SH-SY5Y (cell line): ENCODE results near the gene FNBP1.

Experiments used
- GATA2 ChIP-seq: IDR thresholded peaks from 2 replicates; pipeline ENCODE4 v1.6.1; 2011; ENCODE audit warnings: mild to moderate bottlenecking, low read depth, low read length
- GATA3 ChIP-seq: IDR thresholded peaks from 2 replicates; pipeline ENCODE4 v1.6.1; 2011; ENCODE audit warnings: low read depth, mild to moderate bottlenecking, low read length, moderate library complexity

DNA sequence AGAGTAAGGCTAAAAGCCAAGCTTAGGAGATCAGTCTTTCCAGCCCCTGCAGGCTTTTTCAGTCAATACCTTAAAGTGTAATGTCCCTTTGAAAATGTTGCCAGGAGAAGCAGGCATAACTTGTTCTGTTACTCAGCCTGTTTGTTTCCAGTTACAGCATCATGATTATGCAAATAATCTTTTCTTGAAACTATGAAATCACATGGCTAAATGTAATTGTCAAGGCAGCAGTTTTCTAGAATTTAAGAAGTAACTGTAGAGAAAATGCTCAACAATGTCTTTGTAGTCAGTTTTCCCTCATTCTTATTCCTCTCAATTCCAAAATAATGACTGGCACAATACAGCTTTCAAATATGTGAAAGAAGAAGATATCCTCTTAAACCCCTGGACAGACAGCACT, 8.9 kb upstream of the FNBP1 start:
- TF ChIP-seq GATA2, result no peak
- no peak for TF ChIP-seq GATA3
